AG09309 (cell line): ENCODE measurements around the gene TMEM132A.

Experiments used
- DNase-seq: peaks from one replicate; pipeline ENCODE4 v3.0.0-alpha.2; 2010; ENCODE audit warnings: low read depth
- H3K4me3 ChIP-seq: 2 replicates; pipeline ENCODE4 v1.5.1; 2011; ENCODE audit warnings: mild to moderate bottlenecking, low read depth, low read length, moderate library complexity; ENCODE audit not compliant: control insufficient read depth
- TF ChIP-seq, protein P1 (sequence below): IDR thresholded peaks from 2 replicates; pipeline ENCODE4 v1.5.1; 2011; ENCODE audit warnings: mild to moderate bottlenecking, low read depth, low read length, inconsistent platforms; ENCODE audit not compliant: insufficient read depth, control insufficient read depth; ENCODE audit errors: missing control alignments

Gene TMEM132A

DNA sequence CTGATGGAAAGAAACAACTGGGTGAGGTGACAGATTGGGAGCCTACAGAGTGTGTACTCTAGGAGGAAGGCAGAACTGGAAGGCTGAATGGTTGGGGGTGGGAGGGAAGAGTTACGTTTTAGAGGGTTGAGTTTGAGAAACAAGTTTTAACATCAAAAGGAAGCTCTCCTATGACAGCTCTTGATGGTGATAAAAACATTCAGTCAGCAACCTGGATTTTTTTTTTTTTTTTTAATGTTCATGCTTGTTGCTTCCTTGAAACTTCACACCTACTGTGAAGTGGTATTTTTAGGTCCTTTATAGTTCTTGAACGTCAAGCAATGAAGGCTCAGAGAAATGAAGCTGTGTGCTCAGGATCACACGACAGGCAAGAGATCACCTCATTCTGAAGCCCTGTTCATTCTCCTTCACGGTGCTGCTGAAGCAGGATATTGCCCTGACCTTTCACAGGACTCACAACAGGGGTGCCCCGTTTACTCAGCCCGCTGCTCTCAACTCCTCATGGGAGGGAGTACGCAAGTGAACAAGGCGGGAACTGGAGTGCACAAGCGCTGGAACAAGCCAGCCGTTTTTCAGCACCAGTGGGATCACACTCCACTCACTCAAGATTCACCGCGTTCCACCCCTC lies 11.9 kb upstream of the TMEM132A start:
- TF ChIP-seq, protein P1, sequence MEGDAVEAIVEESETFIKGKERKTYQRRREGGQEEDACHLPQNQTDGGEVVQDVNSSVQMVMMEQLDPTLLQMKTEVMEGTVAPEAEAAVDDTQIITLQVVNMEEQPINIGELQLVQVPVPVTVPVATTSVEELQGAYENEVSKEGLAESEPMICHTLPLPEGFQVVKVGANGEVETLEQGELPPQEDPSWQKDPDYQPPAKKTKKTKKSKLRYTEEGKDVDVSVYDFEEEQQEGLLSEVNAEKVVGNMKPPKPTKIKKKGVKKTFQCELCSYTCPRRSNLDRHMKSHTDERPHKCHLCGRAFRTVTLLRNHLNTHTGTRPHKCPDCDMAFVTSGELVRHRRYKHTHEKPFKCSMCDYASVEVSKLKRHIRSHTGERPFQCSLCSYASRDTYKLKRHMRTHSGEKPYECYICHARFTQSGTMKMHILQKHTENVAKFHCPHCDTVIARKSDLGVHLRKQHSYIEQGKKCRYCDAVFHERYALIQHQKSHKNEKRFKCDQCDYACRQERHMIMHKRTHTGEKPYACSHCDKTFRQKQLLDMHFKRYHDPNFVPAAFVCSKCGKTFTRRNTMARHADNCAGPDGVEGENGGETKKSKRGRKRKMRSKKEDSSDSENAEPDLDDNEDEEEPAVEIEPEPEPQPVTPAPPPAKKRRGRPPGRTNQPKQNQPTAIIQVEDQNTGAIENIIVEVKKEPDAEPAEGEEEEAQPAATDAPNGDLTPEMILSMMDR: no peak
- no peak for DNase-seq
- no peak overlapping the region for H3K4me3 ChIP-seq

DNA sequence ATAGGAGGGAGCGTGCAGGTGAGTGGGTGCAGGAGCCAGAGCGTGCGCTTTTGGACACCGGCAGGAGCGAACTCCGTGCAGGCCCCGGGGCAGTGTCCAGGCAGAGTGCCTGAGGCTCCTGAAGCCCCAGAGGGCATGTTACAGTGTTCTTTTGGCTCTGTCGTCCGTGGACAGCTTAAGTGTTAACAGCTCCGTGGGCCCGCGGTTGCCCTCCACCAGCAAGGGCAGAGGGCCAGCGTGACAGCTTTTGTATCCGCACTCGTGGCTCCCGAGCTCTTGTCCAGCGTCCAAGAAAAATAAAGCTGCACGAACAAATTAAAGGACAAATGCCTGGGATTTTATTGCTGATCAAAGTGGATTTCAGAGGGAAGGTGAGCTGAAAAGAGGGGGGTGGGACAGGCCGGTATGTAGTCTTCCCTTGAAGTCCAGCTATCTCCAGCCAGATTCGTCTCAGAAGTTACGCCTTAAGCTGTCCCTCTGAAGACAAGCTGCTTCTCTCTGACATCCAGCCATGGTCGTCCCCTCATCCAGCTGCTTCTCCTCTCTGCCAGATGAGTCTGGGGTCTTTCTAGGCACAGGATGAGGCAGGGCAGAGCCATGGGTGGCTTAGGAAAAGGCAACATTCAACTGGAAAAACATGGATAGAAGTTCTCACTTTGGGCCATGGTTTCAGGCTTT lies 11.3 kb upstream of the TMEM132A start:
- no peak for DNase-seq
- TF ChIP-seq, protein P1: no peak
- H3K4me3 ChIP-seq: no peak overlapping the region; the same call in 1 of the 2 replicates

DNA sequence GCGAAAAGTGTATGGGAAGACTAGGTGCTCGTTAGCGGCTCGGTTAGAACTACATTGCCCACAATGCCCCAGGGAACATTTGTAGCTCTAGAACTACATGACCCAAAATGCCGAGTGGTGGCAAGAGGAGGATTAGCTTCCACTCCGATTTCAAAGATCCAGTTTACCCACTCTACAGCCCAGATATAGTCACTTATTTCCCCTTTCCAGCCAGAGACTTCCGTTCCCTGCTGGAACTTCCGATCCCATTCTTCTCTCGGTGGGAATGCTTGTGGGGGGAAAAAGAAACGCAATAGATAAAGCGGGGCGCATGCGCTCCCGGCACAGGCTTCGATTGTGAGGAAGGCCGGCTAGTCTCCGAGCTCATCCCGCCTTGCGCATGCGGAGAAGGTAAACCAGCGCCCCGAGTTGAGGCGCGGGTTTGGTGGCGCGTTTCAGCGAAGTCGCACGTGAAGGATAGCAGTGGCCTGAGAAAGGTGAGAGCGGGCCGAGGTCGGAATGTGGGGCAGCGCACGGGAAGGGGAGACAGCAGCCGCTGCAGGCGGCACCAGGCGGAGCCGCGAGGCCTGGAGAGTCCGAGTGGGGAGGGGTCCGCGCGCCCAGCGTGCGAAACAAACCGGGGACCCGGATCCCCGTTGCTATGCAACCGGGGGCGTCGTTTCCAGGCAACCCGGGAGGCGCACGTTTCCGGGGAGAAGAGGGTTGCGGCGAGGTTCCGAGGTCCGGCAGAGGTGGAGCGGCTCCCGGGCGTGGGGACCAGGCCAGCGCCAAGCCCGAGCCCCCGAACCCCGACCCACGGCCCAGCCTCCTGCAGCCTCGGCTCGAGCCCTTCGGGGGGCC lies 10.2 kb upstream of the TMEM132A start, which contains the start of gene TMEM109:
TSS of gene TMEM109 (plus strand) at position 366 of the 840 bp plus-strand sequence. CDS start 5,536 bp downstream, outside the sequence.
- H3K4me3 ChIP-seq: peak within 1 kb of the TSS; percentile 54
- TF ChIP-seq, protein P1: no peak
- DNase-seq: peak; percentile 47

DNA sequence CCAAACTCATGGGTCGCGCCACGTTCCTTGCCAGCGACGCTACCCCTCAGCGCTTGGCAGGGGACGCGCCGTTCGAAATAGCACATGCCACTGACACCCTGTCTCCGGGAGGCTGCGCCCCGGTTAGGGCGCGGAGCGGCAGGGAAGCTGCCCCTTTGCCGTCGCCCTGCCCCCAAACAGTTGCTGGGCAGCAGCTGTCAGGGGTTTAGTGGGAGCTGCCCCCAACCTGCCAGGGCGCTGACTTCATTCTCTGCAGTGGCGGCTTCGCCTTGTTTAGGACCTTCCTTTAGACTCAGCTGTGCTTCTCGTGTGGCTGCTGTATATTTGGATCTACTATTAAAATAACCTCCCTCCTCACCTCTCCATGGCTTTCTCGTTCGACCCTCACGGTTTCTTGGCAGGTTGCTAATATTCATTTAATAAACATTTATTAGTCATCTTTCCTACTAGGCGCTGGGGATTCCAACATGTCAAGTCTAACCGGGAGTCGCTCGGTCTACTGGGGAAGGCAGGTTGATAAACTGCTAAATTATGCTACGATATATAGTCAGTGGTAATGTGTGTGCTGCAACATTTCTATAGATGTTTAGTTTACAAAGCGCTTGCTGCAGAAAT lies 9.5 kb upstream of the TMEM132A start:
- peak overlapping the region; percentile 54 for H3K4me3 ChIP-seq
- no peak for DNase-seq
- TF ChIP-seq, protein P1: no peak

DNA sequence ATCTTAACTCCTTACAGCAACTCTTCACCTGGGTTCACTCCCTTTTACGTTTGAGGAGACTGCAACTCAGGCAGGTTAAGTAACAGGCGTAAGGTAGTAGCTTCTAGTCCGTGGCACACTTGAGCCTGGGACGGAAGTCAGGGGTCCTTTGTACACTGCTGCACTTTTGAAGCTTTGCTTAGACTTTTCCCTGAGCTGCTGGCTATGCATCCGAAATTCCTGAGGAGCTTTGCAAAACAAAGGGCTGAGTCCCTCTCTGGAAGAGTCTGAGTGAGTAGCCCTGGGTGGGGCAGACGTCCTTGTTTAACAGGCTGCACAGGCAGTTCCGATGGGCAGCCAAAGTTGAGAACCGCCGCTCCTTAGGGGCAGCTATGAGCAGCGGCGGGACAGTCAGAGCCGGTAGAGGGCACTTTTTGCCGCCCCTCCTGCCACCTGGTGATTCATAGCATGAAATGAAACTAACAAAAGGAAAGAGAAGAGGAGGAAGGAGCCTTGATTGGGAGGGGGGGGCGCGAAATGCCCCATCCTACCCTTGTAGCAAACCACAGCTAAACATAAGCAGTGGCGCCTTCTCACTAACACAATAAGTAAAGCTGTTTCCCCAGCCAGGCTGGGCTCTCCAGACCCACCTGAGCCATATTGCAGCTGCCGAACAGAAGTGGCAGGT lies 8.9 kb upstream of the TMEM132A start:
- H3K4me3 ChIP-seq: peak overlapping the region; percentile 54
- TF ChIP-seq, protein P1: peak; percentile 42
- no peak for DNase-seq
